ENCODE results near the gene SLC6A4. TPM values are rescaled to one million over a fixed set of nuclear protein-coding genes. Genes with fewer than 3 reads are reported as not detected.

The SLC6A4 gene
- total and polyA plus RNA-seq, 12 donors = 0.13 to 0.71 (median 0.29) TPM; not detected in 1

- H3K4me3 ChIP-seq = no peak overlapping the region
- ATAC-seq (no peak), DNase-seq (no peak)
- no peak for TF ChIP-seq CTCF (IDR thresholded peaks at IDR 0.05)
- H3K9me3 ChIP-seq = no peaks in the 10 kb centered on the region
- no peaks in the 10 kb centered on the region for H3K27me3 ChIP-seq
- H3K27ac ChIP-seq = no peak overlapping the region
- peaks cover 0 to 97% (median 10%) of the 10 kb centered on the region in 9 donors for H3K36me3 ChIP-seq
- H3K4me1 ChIP-seq = peaks cover 0 to 13% (median 2%) of the 10 kb centered on the region in 9 donors
- intact Hi-C loops (cut with DNase I) = no loop called here
Measured at GRCh38 chr17:30251931-30252330, 16.4 kb upstream of the SLC6A4 start.

GRCh38 chr17:30249460-30249859 is 14.0 kb upstream of the SLC6A4 start:
- intact Hi-C loops (cut with DNase I) = no loop called here
- Histone ChIP-seq H3K36me3 (peaks cover 0 to 77% (median 10%) of the 10 kb centered on the region in 9 donors), H3K27ac (no peak overlapping the region), H3K4me1 (peaks cover 0 to 12% (median 0%) of the 10 kb centered on the region in 9 donors), H3K9me3 (no peaks in the 10 kb centered on the region), H3K4me3 (no peak overlapping the region), H3K27me3 (no peaks in the 10 kb centered on the region)
- ATAC-seq = no peak
- 91 to 93% methylated on average over 5 of the region's 5 CpGs for WGBS, 2 donors
- DNase-seq = no peak
- no peak for TF ChIP-seq CTCF (IDR thresholded peaks at IDR 0.05)

- intact Hi-C loops (cut with DNase I) = no loop called here
- H3K9me3 ChIP-seq = no peaks in the 10 kb centered on the region
- no peak overlapping the region for H3K27ac ChIP-seq
- H3K36me3 ChIP-seq = peaks cover 0 to 70% (median 10%) of the 10 kb centered on the region in 9 donors
- H3K27me3 ChIP-seq = no peaks in the 10 kb centered on the region
- TF ChIP-seq CTCF (IDR thresholded peaks at IDR 0.05) = no peak
- peaks cover 0 to 12% (median 0%) of the 10 kb centered on the region in 9 donors for H3K4me1 ChIP-seq
- H3K4me3 ChIP-seq = no peak overlapping the region
- WGBS, 2 donors = 70 to 71% methylated on average over 2 of the region's 2 CpGs
- ATAC-seq (peak in 7 of 8 donors; percentile 34 to 93 (median 69)), DNase-seq (peak in 1 of 2 donors; percentile 34)
Measured at GRCh38 chr17:30248786-30249185, 13.3 kb upstream of the SLC6A4 start.

GRCh38 chr17:30246460-30246859 is 11.0 kb upstream of the SLC6A4 start:
- Histone ChIP-seq H3K9me3 (no peaks in the 10 kb centered on the region), H3K4me1 (peaks cover 0 to 8% (median 0%) of the 10 kb centered on the region in 9 donors), H3K27ac (no peak overlapping the region), H3K27me3 (no peaks in the 10 kb centered on the region), H3K36me3 (peaks cover 0 to 52% (median 10%) of the 10 kb centered on the region in 9 donors), H3K4me3 (no peak overlapping the region)
- 92 to 95% methylated on average over 7 of the region's 7 CpGs for WGBS, 2 donors
- ATAC-seq (no peak), DNase-seq (no peak)
- intact Hi-C loops (cut with DNase I) = no loop called here
- no peak for TF ChIP-seq CTCF (IDR thresholded peaks at IDR 0.05)

All from heart right ventricle (tissue), 16 donors.